Transverse colon (tissue), 4 donors: ENCODE measurements around the gene ARFIP1.

Source experiments
- EP300 ChIP-seq: sonication (generic); formaldehyde crosslinking; IDR thresholded peaks from one replicate; pipeline ENCODE4 v1.6.1; 2017; ENCODE audit warnings: antibody characterized with exemption, low read depth
- POLR2A ChIP-seq: fragments of 450-650 bp; IDR thresholded peaks from one replicate; pipeline ENCODE4 v1.6.1; 2016; ENCODE audit warnings: antibody characterized with exemption, mild to moderate bottlenecking, moderate library complexity
- POLR2AphosphoS5 ChIP-seq, 3 donors: sonication (generic); formaldehyde crosslinking; IDR thresholded peaks; one replicate each; pipeline ENCODE4 v1.6.1; 2016; ENCODE audit warnings: antibody characterized with exemption in 3 of 3
- TF ChIP-seq, protein P1 (sequence below), 5 experiments: fragments of 200-600 bp in 3 of 5; fragments of 450-650 bp in 2 of 5; sonication (generic) in 3 of 5; IDR thresholded peaks; 1 replicate in 2 of 5; 2 replicates in 3 of 5; pipeline ENCODE4 v1.5.1; 2016 to 2017; ENCODE audit warnings: antibody characterized with exemption in 5 of 5, inconsistent platforms in 3 of 5, mild to moderate bottlenecking in 2 of 5, moderate library complexity in 1 of 5

DNA sequence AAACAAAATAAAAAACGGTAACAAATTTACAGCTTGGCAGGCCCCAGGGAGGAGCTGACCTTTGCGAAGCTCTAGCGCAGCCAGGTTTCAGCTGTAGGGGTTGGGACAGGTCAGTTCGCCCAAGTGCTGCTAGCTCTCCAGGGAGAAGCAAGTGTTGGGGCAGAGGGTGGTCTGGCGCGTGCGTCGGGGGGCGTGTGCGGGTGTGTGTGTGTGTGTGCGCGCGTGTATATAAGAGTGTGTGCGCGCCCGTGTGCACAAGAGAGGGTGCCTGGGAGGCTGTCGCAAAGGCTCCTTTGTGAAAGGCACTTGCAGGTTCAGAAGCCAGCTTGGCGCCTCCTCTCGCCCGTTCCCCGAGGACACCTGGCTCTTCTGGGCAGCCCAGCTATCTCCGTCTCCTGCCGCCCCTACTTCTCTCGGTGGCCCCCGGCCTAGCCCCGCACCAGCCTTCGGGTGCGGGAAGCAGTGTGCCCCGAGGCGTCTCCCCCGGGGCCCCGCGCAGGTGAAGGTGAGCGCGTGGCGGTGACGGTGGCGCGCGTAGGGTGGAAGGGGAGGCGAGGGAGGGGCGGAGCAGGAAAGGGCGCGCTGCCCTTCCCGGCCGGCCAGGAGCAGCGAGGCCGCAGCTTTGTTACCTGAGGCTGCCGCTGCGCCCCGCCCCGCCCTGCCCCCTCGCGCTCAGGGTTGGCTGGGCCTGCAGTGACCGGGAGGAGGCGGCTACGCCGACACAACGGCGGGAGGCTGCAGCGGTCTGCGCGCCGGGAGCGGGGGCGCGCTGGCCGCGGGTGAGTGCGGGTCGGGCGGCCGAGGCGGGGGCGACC, 156.1 kb downstream of the ARFIP1 start, which contains the start of gene FHDC1:
- no peak for TF ChIP-seq EP300
- TF ChIP-seq, protein P1, sequence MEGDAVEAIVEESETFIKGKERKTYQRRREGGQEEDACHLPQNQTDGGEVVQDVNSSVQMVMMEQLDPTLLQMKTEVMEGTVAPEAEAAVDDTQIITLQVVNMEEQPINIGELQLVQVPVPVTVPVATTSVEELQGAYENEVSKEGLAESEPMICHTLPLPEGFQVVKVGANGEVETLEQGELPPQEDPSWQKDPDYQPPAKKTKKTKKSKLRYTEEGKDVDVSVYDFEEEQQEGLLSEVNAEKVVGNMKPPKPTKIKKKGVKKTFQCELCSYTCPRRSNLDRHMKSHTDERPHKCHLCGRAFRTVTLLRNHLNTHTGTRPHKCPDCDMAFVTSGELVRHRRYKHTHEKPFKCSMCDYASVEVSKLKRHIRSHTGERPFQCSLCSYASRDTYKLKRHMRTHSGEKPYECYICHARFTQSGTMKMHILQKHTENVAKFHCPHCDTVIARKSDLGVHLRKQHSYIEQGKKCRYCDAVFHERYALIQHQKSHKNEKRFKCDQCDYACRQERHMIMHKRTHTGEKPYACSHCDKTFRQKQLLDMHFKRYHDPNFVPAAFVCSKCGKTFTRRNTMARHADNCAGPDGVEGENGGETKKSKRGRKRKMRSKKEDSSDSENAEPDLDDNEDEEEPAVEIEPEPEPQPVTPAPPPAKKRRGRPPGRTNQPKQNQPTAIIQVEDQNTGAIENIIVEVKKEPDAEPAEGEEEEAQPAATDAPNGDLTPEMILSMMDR (IDR thresholded peaks at IDR 0.05): peak in 1 of 5 experiments; percentile 10
- peak; percentile 91 for TF ChIP-seq POLR2A
- peak; percentile 62 to 90 (median 89) for TF ChIP-seq POLR2AphosphoS5 (IDR thresholded peaks at IDR 0.05)
